SHP77 (cell line): ENCODE results near the gene NOS3.
"Not testable (repeated sequence)": the region's sequence is repeated elsewhere in the genome, so short reads cannot be mapped to it uniquely, and the experiment has no call there.

Source experiments
- DNase-seq, 2 experiments: peaks; one replicate each; lab custom pipeline; 2025; lab: John Stamatoyannopoulos, UW

The NOS3 gene

DNA sequence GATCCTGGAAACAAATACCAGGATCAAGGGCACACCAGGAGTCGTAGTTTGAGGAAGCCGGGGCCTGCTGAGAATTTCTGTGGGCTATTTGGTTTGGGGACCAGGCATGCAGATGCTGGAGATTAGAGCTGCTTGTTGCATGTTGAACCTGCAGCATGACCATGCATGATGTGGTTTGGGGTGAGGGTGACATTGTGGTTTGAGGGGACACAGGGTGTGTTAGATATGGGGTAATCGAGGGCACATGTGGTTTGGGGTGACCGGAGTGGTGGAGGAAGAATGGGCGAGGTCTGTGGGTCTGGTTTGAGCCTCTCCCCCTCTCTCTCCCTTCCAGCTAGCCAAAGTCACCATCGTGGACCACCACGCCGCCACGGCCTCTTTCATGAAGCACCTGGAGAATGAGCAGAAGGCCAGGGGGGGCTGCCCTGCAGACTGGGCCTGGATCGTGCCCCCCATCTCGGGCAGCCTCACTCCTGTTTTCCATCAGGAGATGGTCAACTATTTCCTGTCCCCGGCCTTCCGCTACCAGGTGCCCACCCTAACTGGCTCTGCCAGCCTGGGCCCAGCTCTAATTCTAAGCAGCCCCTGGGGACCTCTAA, 10.2 kb downstream of the NOS3 start:
- no peak for DNase-seq

DNA sequence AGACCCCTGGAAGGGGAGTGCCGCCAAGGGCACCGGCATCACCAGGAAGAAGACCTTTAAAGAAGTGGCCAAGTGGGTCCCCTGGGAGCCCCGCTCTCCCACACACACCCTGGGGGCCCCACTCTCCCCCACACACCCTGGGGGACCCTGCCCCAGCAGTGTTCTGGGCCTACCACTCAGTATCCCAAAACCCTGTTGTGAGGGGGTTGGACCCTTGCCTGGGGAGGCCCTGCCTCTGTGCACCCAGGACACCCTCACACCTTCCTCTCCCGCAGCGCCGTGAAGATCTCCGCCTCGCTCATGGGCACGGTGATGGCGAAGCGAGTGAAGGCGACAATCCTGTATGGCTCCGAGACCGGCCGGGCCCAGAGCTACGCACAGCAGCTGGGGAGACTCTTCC, 10.7 kb downstream of the NOS3 start:
- no peak for DNase-seq

DNA sequence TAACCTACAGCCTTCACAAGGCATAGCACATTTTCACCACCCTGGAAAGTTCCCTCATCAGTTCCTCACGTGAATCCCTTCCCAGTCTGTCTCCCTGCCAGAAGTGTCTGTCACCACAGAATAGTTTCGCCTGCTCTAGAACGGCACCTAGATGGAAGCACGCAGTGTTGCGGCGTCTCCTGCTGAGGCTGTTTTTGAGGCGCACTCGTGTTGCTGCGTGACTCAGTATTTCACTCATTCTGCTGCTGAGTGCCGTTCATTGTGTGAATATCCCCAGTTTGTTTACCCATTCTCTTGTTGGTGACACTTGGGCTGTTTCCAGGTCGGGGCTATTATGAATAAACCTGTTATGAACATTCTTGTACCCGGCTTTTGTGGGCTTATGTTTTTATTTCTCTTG, 12.8 kb downstream of the NOS3 start:
- DNase-seq: peak; percentile 23 to 43

DNA sequence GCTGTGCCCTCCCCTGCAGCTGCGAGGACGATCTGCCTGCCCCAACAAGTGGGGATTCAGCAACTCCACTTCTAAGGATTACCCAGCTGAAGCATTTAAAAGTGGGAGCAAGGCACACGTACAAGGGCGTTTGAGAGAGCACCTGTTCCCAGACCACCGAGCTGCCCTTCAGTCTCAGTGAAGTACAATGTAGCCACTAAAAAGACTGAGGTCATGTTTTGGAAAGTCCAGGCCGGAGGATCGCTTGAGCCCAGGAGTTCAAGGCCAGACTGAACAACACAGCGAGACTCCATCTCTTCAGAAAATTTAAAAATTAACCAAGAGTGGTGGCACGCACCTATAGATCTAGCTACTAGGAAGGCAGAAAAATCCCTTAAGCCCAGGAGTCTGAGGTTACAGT, 14.7 kb downstream of the NOS3 start:
- no peak for DNase-seq

DNA sequence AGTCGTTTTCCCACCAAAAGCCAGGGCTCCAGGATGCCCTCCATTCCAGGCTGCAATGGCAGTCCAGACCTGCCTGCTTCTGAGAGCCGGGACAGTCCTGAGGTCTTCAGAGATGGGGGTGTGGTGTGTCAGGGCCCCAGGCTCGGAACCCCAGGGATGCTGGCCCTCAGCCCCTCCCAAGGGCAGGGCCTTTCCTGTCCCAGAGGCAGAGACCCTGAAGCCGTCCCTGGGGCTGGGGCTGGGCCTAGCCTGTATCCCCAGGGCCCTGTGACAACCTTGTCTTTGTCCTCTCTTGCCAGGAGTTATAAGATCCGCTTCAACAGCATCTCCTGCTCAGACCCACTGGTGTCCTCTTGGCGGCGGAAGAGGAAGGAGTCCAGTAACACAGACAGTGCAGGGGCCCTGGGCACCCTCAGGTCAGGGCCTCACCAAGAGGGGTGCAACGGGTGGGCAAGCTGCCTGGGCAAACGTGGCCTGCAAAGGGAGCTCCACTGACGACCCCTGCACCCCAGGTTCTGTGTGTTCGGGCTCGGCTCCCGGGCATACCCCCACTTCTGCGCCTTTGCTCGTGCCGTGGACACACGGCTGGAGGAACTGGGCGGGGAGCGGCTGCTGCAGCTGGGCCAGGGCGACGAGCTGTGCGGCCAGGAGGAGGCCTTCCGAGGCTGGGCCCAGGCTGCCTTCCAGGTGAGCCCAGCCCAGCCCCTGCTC, 15.9 kb downstream of the NOS3 start:
- DNase-seq: no peak

DNA sequence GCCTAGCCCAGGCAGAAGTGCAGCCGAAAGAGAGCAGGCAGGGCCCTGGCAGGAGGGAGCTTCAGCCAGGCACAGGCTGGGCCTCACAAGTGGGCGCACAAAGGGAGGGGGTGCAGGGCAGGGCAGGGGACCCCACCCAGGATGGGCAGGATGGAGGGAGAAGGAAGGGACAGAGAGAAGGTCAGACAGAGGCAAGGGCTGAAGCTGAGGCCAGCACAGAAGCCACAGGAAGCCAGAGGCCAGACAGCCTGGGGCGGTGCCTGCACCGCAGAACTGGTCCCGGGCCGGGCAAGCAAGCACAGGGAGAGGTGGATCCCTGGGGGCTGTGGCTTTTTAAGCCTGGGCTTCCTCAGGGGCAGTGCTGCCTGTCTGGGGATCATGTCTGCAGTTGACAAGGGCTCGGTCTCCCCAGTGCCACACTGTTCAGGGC, 16.7 kb downstream of the NOS3 start:
- no peak for DNase-seq

DNA sequence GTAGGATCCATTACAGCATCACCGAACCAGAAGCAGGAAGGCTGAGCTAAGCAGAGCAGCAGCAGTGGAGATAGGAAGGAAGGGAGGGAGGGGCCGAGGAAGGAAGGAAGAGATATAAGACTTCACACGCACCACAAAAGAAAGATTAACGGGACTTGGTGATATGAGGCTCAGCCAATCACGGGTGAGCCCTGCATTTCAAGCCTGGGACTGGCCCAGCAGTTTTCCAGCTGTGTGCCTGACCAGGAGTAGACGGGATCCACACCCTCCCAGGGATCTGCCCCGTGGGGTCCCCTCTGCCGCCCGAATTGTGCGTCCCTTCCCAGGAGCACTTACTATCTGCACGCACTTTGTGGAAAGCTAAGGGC, 17.3 kb downstream of the NOS3 start:
- DNase-seq: no peak

DNA sequence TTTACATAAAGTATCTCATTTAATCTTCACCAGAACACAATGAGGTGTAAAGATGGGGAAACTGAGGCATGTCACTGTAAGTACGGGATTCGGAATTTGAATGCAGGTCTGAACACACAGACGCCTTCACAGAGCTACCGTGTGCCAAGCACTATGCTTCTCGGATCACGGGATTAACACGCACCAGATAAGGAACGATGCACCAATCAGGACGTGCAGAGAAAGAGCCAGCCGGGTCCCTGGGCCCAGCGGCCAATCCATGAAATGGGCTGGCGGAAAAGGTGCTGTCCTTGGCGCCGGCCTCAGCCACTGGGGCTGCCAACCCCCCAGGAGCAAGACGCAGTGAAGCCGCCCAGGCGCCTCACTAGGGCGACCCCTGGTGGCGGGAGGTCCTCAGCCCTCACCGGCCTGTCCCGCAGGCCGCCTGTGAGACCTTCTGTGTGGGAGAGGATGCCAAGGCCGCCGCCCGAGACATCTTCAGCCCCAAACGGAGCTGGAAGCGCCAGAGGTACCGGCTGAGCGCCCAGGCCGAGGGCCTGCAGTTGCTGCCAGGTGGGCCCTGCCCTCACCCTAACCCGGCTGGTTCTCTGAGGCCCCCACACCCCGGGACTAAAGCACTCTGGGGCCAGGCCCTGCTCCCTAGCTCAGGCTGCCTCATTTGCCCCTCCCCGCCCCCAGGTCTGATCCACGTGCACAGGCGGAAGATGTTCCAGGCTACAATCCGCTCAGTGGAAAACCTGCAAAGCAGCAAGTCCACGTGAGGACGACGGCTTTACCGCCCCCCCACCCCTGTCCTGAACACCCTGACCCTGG, 17.9 kb downstream of the NOS3 start:
- DNase-seq: peak in 1 of 2 experiments; percentile 33

DNA sequence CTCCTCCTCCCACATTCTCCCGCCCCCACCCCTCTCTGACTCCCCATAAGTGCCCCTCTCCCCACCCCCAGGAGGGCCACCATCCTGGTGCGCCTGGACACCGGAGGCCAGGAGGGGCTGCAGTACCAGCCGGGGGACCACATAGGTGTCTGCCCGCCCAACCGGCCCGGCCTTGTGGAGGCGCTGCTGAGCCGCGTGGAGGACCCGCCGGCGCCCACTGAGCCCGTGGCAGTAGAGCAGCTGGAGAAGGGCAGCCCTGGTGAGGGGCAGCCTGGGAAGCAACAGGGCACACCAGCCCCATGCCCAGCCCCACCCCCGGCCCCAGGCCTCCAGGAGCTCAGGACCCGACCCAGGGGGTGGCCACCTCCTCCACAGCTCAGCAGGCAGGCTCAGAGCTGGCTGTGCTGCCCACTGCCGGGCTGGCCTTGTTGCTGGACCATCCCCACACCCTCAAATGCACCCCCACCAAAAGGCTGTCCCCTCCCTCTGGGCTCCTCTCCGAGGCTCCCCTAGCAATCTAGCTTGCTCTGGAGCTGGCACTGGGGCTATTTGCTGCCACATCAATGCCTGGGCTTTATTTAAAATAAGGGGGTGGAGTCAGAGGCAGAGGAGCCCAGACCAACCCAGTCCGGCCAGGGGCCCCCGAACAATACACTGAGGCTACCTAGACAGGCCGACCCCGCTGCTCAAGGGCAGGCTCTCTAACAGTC, 18.7 kb downstream of the NOS3 start:
- no peak for DNase-seq

DNA sequence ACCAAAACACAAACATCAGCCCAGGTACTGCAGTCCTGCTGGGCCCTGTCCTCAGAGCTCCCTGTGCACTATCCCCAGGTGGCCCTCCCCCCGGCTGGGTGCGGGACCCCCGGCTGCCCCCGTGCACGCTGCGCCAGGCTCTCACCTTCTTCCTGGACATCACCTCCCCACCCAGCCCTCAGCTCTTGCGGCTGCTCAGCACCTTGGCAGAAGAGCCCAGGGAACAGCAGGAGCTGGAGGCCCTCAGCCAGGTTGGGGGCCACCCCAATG, 19.2 kb downstream of the NOS3 start:
- no peak for DNase-seq

DNA sequence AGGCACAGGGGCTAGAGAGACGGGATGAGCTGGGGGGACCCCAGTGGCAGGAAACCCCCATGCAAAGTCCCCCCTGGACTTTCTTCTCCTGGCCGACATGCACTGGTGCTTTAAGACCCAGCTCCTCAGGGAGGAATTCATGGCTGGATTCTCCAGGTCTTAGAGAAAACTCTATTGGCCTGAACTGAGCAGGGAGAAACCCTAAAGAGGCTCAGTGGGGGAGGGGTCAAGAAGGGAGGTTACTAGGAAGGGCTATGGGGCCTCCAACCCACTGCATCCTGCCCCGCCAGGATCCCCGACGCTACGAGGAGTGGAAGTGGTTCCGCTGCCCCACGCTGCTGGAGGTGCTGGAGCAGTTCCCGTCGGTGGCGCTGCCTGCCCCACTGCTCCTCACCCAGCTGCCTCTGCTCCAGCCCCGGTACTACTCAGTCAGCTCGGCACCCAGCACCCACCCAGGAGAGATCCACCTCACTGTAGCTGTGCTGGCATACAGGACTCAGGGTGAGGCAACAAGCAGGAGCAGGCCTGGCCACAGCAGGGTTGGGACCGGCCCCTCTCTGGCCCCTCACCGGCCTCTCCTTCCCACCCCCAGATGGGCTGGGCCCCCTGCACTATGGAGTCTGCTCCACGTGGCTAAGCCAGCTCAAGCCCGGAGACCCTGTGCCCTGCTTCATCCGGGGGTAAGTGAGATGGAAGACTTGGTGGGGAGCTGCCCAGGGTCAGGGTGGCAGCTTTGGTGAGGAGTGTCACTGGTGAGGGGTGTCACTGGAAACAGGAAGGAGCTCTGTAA, 19.7 kb downstream of the NOS3 start:
- no peak for DNase-seq

DNA sequence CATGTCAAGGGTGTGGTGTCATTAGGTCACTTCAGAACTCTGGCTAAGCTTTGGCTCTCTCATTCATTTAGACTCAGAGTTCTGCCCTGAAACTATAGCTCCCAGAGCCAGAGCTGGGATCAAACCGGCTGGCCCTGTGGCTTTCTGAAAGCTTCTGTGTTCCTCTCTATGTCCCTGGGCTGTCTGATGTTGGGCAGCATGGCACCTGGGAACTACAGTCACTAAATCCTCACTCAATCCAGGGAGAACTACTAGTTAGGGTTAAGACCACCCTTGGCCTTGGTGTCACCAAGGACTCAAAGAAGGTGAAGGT, 20.2 kb downstream of the NOS3 start:
- DNase-seq: no peak

DNA sequence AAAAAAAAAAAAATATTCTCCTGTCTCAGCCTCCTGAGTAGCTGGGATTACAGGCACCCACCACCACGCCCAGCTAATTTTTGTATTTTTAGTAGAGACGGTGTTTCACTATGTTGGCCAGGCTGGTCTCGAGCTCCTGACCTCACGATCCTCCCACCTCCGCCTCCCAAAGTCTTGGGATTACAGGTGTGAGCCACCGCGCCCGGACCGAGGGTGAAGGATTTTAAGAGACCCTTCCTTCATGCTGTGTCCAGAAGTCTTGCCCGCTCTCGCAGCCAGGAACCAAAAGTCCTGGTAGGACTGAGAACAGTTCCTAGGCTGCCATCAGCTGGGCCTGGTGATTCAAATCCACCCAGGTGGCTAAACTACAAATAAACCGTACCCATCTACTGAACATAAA, 20.8 kb downstream of the NOS3 start:
- DNase-seq: not testable (repeated sequence)

DNA sequence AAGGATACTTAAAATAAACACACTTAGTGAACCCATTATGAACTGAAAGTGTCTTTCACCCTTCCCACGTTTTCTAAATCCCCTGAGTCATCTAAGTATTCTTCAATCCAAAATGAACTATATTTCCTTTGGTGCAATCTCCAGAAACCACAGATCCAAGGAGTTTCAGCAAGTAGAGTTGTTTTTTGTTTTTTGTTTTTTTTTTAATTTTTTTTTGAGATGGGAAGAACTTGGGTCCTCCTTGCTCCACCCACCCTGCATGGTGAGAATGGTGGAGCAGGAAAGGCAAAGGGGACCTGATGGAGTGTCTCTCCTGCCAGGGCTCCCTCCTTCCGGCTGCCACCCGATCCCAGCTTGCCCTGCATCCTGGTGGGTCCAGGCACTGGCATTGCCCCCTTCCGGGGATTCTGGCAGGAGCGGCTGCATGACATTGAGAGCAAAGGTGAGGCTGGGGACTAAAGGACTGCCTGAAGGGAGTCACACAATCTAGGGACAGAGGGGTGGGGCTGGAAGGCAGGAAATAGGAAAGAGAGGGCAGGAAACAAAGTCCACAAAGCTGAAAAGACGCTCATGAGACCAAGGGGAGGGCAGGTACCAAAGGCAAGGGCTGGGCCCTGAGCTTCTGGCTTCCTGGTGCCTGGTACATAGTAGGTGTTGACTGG, 21.3 kb downstream of the NOS3 start:
- DNase-seq: no peak

DNA sequence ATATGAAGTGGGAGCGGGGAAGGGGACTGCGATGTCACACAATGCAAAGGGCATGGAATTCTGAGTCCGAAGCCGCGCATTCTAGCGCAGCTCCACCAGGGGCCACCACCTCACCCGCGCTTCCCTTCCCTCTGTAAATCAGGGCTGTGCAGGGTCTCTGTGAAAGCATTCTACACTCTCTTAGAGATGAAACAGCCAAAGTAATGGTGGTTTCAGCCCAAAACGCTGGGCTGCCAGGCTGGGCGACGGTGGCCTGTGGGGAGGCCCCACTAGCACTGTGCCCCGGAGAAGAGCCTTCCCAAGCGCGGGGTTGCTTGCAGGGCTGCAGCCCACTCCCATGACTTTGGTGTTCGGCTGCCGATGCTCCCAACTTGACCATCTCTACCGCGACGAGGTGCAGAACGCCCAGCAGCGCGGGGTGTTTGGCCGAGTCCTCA, 22.1 kb downstream of the NOS3 start:
- peak in 1 of 2 experiments; percentile 29 for DNase-seq

DNA sequence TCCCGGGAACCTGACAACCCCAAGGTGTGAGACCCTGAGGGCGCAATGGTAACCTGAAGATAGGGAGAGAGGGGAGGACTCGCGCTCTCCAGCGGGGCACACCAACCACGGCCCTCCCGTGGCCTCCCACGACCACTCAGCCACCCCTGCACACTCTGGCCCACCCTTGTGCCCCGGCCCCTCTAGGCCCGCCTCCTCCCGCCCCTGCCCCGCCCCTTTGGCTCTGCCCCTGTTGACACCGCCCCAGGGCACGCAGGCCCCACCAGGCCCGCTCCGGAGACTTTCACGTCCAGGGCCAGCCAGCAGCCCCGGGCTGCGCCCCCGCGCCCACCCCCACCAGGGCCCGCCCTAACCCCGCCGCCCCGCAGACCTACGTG, 22.5 kb downstream of the NOS3 start:
- DNase-seq: no peak

DNA sequence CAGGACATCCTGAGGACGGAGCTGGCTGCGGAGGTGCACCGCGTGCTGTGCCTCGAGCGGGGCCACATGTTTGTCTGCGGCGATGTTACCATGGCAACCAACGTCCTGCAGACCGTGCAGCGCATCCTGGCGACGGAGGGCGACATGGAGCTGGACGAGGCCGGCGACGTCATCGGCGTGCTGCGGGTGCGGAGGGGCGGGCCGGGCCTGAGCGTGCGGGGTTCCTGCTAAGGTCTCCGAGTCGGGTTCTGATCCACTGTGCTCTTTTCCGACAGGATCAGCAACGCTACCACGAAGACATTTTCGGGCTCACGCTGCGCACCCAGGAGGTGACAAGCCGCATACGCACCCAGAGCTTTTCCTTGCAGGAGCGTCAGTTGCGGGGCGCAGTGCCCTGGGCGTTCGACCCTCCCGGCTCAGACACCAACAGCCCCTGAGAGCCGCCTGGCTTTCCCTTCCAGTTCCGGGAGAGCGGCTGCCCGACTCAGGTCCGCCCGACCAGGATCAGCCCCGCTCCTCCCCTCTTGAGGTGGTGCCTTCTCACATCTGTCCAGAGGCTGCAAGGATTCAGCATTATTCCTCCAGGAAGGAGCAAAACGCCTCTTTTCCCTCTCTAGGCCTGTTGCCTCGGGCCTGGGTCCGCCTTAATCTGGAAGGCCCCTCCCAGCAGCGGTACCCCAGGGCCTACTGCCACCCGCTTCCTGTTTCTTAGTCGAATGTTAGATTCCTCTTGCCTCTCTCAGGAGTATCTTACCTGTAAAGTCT, 23.1 kb downstream of the NOS3 start:
- DNase-seq: no peak

DNA sequence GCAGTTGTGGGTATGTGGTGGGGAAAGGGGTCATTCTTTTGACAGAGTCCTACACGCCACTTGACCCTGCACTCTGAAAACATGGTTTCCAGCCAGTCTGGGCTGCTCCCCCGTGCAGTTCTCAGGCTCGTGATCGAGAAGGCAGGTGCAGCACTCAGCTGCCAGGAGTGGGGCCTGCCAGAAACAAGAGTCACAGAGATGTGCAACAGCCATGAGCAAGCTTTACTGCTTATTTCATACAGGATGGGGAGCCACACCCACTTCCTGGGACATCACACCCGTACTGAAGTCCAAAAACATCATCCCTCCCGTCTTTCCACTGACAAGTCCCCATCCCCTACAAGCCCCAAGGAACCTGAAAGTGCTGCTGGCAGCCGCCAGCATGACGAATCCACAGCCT, 24.1 kb downstream of the NOS3 start:
- no peak for DNase-seq

DNA sequence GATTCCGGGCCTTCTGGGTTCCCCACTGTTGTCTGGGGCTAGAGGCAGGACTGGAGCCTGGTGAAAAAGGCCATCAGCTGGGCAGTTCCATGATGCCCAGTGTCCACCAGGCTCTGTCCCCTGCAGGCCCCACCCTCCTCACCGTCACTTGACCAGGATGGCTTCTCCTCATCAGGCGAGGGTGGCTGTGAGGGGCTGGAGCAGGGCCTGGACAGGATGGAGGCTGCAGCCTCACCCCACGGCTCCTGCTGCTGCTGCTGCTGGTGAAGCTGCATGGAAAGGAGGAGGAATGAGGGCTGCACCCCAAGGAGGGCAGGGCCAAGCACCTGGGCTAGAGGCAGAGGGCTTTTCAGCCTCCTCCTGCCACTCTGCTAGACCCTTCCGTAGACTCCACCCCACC, 25.1 kb downstream of the NOS3 start:
- no peak for DNase-seq

DNA sequence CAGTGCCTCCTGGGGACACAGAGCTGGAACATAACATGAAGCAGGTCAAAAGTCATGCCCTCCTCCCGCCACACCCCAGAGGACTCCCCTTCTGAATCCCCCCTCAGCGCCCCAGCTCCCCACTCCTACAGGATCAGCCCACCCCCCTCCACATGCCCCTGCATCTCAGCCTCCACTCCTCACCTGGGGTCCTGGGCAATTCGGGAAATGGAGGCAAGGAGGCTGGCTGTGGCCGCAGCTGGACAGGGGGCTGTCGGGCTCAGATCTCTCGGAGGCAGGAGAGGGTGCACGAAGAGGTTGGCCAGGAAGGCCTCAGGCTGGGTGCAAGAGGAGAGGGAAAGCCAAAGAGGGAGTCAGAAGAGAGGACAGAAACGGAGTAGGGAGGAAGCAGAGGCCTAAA, 25.7 kb downstream of the NOS3 start:
- no peak for DNase-seq

DNA sequence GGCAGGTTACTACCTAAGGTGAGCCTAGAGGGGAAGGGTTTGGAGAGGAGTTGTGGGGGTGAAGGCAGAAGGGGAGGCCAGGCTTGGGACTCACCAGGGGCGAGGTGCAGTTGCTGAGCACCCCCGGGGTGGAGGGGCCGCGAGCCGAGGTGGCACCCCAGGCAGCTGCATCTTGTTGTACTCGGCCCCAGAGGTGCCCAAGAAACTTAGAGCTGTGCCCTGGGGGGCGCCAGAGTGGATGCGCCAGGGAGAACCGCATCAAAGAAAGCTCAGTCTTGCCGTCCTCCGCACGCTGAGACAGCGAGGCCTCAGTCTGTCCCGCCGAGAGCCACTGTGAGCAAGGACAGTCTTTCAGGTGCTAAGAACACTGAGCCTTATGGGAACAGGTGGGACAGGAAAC, 26.1 kb downstream of the NOS3 start:
- no peak for DNase-seq
